Trophoblast cell (in vitro differentiated cells and primary cell): Measurements from ENCODE around the gene SOST.

ENCODE experiments used
- DNase-seq, 2 donors: peaks; one replicate each; pipeline ENCODE4 v3.0.0-alpha.2; 2016
- H2AFZ ChIP-seq: 2 replicates; pipeline ENCODE4 v1.6.1; 2013; ENCODE audit warnings: low read length, moderate library complexity, mild to moderate bottlenecking; ENCODE audit not compliant: insufficient read depth, poor library complexity
- H2AK5ac ChIP-seq: 2 replicates; pipeline ENCODE4 v1.6.1; 2013; ENCODE audit warnings: mild to moderate bottlenecking, low read length
- H2BK120ac ChIP-seq: 2 replicates; pipeline ENCODE4 v1.6.1; 2013; ENCODE audit warnings: low read length, mild to moderate bottlenecking, moderate library complexity; ENCODE audit not compliant: insufficient read depth, poor library complexity
- H2BK12ac ChIP-seq: 2 replicates; pipeline ENCODE4 v1.6.1; 2013; ENCODE audit warnings: mild to moderate bottlenecking, low read length, moderate library complexity
- H2BK5ac ChIP-seq: 2 replicates; pipeline ENCODE4 v1.6.1; 2013; ENCODE audit warnings: low read length, low read depth, moderate library complexity, mild to moderate bottlenecking; ENCODE audit not compliant: poor library complexity
- H3K14ac ChIP-seq: 2 replicates; pipeline ENCODE4 v1.6.1; 2013; ENCODE audit warnings: mild to moderate bottlenecking, low read length
- H3K18ac ChIP-seq: 2 replicates; pipeline ENCODE4 v1.6.1; 2013; ENCODE audit warnings: mild to moderate bottlenecking, low read length
- H3K23ac ChIP-seq: 2 replicates; pipeline ENCODE4 v1.6.1; 2013; ENCODE audit warnings: low read length
- H3K27ac ChIP-seq: 2 replicates; pipeline ENCODE4 v1.5.1; 2013; ENCODE audit warnings: low read depth, mild to moderate bottlenecking, inconsistent platforms, low read length, moderate library complexity
- H3K27me3 ChIP-seq: 2 replicates; pipeline ENCODE4 v1.6.1; 2013; ENCODE audit warnings: inconsistent platforms, mild to moderate bottlenecking, low read length, moderate library complexity; ENCODE audit not compliant: insufficient read depth
- H3K36me3 ChIP-seq, 2 experiments: 1 replicate in 1 of 2; 2 replicates in 1 of 2; pipeline ENCODE4 v1.6.1; 2013; ENCODE audit warnings: low read length in 2 of 2, mild to moderate bottlenecking in 2 of 2, moderate library complexity in 1 of 2; ENCODE audit not compliant: insufficient read depth in 2 of 2, control insufficient read depth in 1 of 2
- H3K4ac ChIP-seq: 2 replicates; pipeline ENCODE4 v1.6.1; 2013; ENCODE audit warnings: low read depth, mild to moderate bottlenecking, low read length, moderate library complexity
- H3K4me1 ChIP-seq, 2 experiments: 1 replicate in 1 of 2; 2 replicates in 1 of 2; pipeline ENCODE4 v1.6.1; 2013; ENCODE audit warnings: low read length in 2 of 2, mild to moderate bottlenecking in 2 of 2, moderate library complexity in 1 of 2; ENCODE audit not compliant: insufficient read depth in 2 of 2, control insufficient read depth in 1 of 2
- H3K4me2 ChIP-seq: 2 replicates; pipeline ENCODE4 v1.6.1; 2013; ENCODE audit warnings: inconsistent platforms, mild to moderate bottlenecking, low read length, moderate library complexity
- H3K4me3 ChIP-seq: 2 replicates; pipeline ENCODE4 v1.5.1; 2013; ENCODE audit warnings: mild to moderate bottlenecking, low read depth, low read length, inconsistent platforms
- H3K79me1 ChIP-seq: one replicate; pipeline ENCODE4 v1.6.1; 2013; ENCODE audit warnings: low read length
- H3K79me2 ChIP-seq: 2 replicates; pipeline ENCODE4 v1.6.1; 2013; ENCODE audit warnings: low read length, mild to moderate bottlenecking; ENCODE audit not compliant: control insufficient read depth, insufficient read depth, poor library complexity
- H3K9ac ChIP-seq: 2 replicates; pipeline ENCODE4 v1.6.1; 2013; ENCODE audit warnings: mild to moderate bottlenecking, low read length
- H3K9me3 ChIP-seq: 2 replicates; pipeline ENCODE4 v1.6.1; 2013; ENCODE audit warnings: low read depth, mild to moderate bottlenecking, control low read depth, inconsistent platforms, low read length; ENCODE audit not compliant: insufficient read depth
- H4K12ac ChIP-seq: 2 replicates; pipeline ENCODE4 v1.6.1; 2013; ENCODE audit warnings: low read depth, mild to moderate bottlenecking, low read length, moderate library complexity
- H4K8ac ChIP-seq: 2 replicates; pipeline ENCODE4 v1.6.1; 2013; ENCODE audit warnings: low read depth, mild to moderate bottlenecking, low read length, moderate library complexity
- H4K91ac ChIP-seq: one replicate; pipeline ENCODE4 v1.6.1; 2013; ENCODE audit warnings: low read depth, mild to moderate bottlenecking, low read length, moderate library complexity
- WGBS: extraction: QIAGEN DNeasy Blood & Tissue Kit; methylation state at CpG from one replicate; pipeline ENCODE4 v1.1.7; 2013; ENCODE audit warnings: missing lambda C conversion rate; ENCODE audit not compliant: insufficient read length, insufficient coverage; ENCODE audit errors: extremely low coverage; 5-methylcytosine and 5-hydroxymethylcytosine counted together

Gene SOST

DNA sequence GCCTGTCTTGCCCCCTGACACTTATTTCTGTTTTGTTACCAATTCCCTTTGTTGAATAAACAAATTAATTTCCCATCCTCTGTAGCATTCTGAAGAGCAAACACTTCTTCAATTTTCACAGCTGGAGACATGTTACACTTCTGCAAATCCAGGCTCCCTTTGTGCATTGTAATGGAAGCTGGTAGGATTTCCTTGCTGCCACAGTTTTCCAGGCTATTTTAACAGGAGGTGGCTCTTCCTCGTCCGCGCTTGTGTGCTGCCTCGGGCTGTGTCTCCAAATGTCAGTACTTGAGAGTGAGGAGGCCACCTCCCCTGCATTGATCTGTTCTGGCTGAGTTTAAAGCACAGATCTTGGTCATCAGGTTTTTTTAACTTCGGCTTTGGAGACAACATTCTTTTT, 40.0 kb downstream of the SOST start:
- Histone ChIP-seq H3K4me2 (no peak overlapping the region), H2BK12ac (no peak overlapping the region), H3K9me3 (no peaks in the 10 kb centered on the region), H2AK5ac (no peak overlapping the region), H4K12ac (no peak overlapping the region), H2BK120ac (no peak overlapping the region), H3K4me3 (no peak overlapping the region), H4K91ac (no peak overlapping the region), H3K14ac (no peak overlapping the region), H2AFZ (no peak overlapping the region), H3K4me1 (peaks cover 6 to 14% of the 10 kb centered on the region in 2 experiments), H3K27ac (no peak overlapping the region), H3K18ac (no peak overlapping the region), H3K79me2 (peaks cover 4% of the 10 kb centered on the region), H3K23ac (no peak overlapping the region), H3K27me3 (peaks cover 2% of the 10 kb centered on the region), H3K4ac (no peak overlapping the region), H3K36me3 (no peaks in the 10 kb centered on the region), H3K9ac (no peak overlapping the region), H2BK5ac (no peak overlapping the region), H3K79me1 (peaks cover 5% of the 10 kb centered on the region), H4K8ac (no peak overlapping the region)
- DNase-seq, result peak in 1 of 2 donors; percentile 30
- no CpG with 5 or more reads among the region's 5 CpGs for WGBS

- Histone ChIP-seq H4K12ac (no peak overlapping the region), H3K4me3 (no peak overlapping the region), H3K9me3 (no peaks in the 10 kb centered on the region), H2BK120ac (no peak overlapping the region), H4K91ac (no peak overlapping the region), H3K4ac (no peak overlapping the region), H3K9ac (no peak overlapping the region), H3K18ac (no peak overlapping the region), H3K27ac (no peak overlapping the region), H3K27me3 (peaks cover 4% of the 10 kb centered on the region), H3K4me1 (peaks cover 6 to 14% of the 10 kb centered on the region in 2 experiments), H2BK5ac (no peak overlapping the region), H3K36me3 (no peaks in the 10 kb centered on the region), H3K79me1 (peaks cover 5% of the 10 kb centered on the region), H3K79me2 (peaks cover 4% of the 10 kb centered on the region), H4K8ac (no peak overlapping the region), H3K14ac (no peak overlapping the region), H2AFZ (no peak overlapping the region), H2AK5ac (no peak overlapping the region), H2BK12ac (no peak overlapping the region), H3K4me2 (no peak overlapping the region), H3K23ac (no peak overlapping the region)
- DNase-seq, result no peak
- no CpG with 5 or more reads among the region's 6 CpGs for WGBS
Observed at GRCh38 chr17:43717913-43718312, 40.7 kb downstream of the SOST start.

GRCh38 chr17:43714465-43715149, 44.0 kb downstream of the SOST start:
- Histone ChIP-seq H3K9ac (no peak overlapping the region), H3K27me3 (peaks cover 7% of the 10 kb centered on the region), H4K12ac (no peak overlapping the region), H3K79me2 (no peaks in the 10 kb centered on the region), H2BK5ac (no peak overlapping the region), H3K36me3 (no peaks in the 10 kb centered on the region), H3K79me1 (no peaks in the 10 kb centered on the region), H3K4me2 (no peak overlapping the region), H3K4ac (no peak overlapping the region), H3K9me3 (no peaks in the 10 kb centered on the region), H3K4me3 (no peak overlapping the region), H2BK12ac (no peak overlapping the region), H2BK120ac (no peak overlapping the region), H3K4me1 (peaks cover 0 to 7% of the 10 kb centered on the region in 2 experiments), H4K8ac (no peak overlapping the region), H4K91ac (no peak overlapping the region), H3K18ac (no peak overlapping the region), H2AFZ (no peak overlapping the region), H3K14ac (no peak overlapping the region), H2AK5ac (no peak overlapping the region), H3K27ac (no peak overlapping the region), H3K23ac (no peak overlapping the region)
- no CpG with 5 or more reads among the region's 4 CpGs for WGBS
- DNase-seq, result no peak

DNA sequence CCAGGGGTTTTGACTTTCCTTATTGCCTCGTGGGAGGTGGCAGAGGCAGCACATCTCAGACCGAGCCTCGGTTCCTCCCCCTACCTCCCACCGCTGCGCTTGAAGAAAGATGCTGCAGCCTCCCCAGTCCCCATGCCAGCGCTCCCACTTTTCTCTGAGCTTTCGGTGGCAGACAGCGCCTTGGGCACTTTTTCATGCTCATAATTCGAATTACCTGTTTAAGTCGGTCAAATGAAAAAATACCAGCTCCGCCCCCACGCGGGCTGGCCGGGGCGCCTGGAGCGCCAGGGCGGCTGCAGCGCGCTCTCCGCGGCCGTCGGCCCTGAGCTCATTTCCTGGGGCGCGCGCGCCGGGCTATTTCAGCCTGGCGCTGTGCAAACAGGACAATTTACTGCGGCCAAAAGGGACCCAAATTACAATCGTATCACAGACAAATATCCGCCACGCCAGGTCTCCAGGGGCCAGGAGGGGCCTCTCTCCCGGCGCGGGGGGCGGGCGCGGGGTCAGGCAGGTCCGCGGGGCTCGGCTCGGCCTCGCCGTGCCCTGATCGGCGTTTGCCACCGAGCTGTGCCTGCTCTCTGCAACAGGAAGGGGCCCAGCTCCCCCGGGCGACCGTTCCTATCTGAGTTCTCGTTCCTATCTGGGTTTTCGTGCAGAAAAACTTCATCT, 45.0 kb downstream of the SOST start:
- H4K91ac ChIP-seq, result peak overlapping the region; percentile 76
- no peaks in the 10 kb centered on the region for H3K79me2 ChIP-seq
- peak overlapping the region; percentile 86 for H2AFZ ChIP-seq
- no peak overlapping the region for H2BK12ac ChIP-seq
- no CpG with 5 or more reads among the region's 53 CpGs for WGBS
- H3K4me2 ChIP-seq, result peak overlapping the region; percentile 82
- no peak overlapping the region for H3K23ac ChIP-seq
- H3K9me3 ChIP-seq, result no peaks in the 10 kb centered on the region
- DNase-seq, result peak; percentile 14 to 47
- peak overlapping the region; percentile 62 for H3K4me3 ChIP-seq
- H3K27ac ChIP-seq, result no peak overlapping the region
- H2AK5ac ChIP-seq, result no peak overlapping the region
- peak overlapping the region; percentile 47 for H3K14ac ChIP-seq
- H3K9ac ChIP-seq, result no peak overlapping the region
- H3K4me1 ChIP-seq, result peaks cover 0 to 7% of the 10 kb centered on the region in 2 experiments
- H2BK5ac ChIP-seq, result no peak overlapping the region
- H3K79me1 ChIP-seq, result no peaks in the 10 kb centered on the region
- peak overlapping the region; percentile 84 for H3K18ac ChIP-seq
- peak overlapping the region; percentile 87 for H4K8ac ChIP-seq
- no peak overlapping the region for H4K12ac ChIP-seq
- peaks cover 7% of the 10 kb centered on the region for H3K27me3 ChIP-seq
- no peaks in the 10 kb centered on the region for H3K36me3 ChIP-seq
- H2BK120ac ChIP-seq, result peak overlapping the region; percentile 64
- no peak overlapping the region for H3K4ac ChIP-seq
